ENCODE measurements around the gene MNS1.
A peak's percentile ranks its signal among the peaks of the same experiment; 100 is the strongest.

Gene MNS1

GRCh38 chr15:56484287-56484686 lies 19.4 kb upstream of the MNS1 start:
- Histone ChIP-seq H3K27me3 (no peaks in the 10 kb centered on the region), H3K4me2 (no peak overlapping the region), H3K9me3 (peaks cover 20% of the 10 kb centered on the region), H3K9ac (no peak overlapping the region), H3K27ac (no peak overlapping the region), H3K4me1 (no peaks in the 10 kb centered on the region), H4K20me1 (no peaks in the 10 kb centered on the region), H3K36me3 (no peaks in the 10 kb centered on the region), H3K4me3 (no peak overlapping the region)
- TF ChIP-seq Cebpa-rat (IDR thresholded peaks at IDR 0.05), result no peak

GRCh38 chr15:56475351-56475750 lies 10.4 kb upstream of the MNS1 start:
- H3K9me3 ChIP-seq, result peaks cover 17% of the 10 kb centered on the region
- no peak for TF ChIP-seq Cebpa-rat (IDR thresholded peaks at IDR 0.05)
- H3K4me3 ChIP-seq, result no peak overlapping the region
- no peak overlapping the region for H3K27ac ChIP-seq
- no peaks in the 10 kb centered on the region for H3K27me3 ChIP-seq
- H3K4me2 ChIP-seq, result no peak overlapping the region
- H4K20me1 ChIP-seq, result no peaks in the 10 kb centered on the region
- no peaks in the 10 kb centered on the region for H3K36me3 ChIP-seq
- no peak overlapping the region for H3K9ac ChIP-seq
- no peaks in the 10 kb centered on the region for H3K4me1 ChIP-seq

- Histone ChIP-seq H3K9ac (no peak overlapping the region), H3K9me3 (peaks cover 2% of the 10 kb centered on the region), H3K27ac (no peak overlapping the region), H3K4me3 (no peak overlapping the region), H3K4me2 (no peak overlapping the region), H3K4me1 (0 out of 2 replicates have a peak, but pooled peaks cover 8% of the 10 kb centered on the region), H3K27me3 (no peaks in the 10 kb centered on the region), H4K20me1 (no peaks in the 10 kb centered on the region), H3K36me3 (no peaks in the 10 kb centered on the region)
- no peak for TF ChIP-seq Cebpa-rat (IDR thresholded peaks at IDR 0.05)
Measured at GRCh38 chr15:56473017-56473416, 8.1 kb upstream of the MNS1 start.

- H3K36me3 ChIP-seq, result no peaks in the 10 kb centered on the region
- no peaks in the 10 kb centered on the region for H3K27me3 ChIP-seq
- H3K9ac ChIP-seq, result no peak overlapping the region
- TF ChIP-seq Cebpa-rat (IDR thresholded peaks at IDR 0.05), result no peak
- H3K4me2 ChIP-seq, result no peak overlapping the region
- no peaks in the 10 kb centered on the region for H3K9me3 ChIP-seq
- H3K4me3 ChIP-seq, result no peak overlapping the region
- H4K20me1 ChIP-seq, result no peaks in the 10 kb centered on the region
- H3K27ac ChIP-seq, result no peak overlapping the region
- 0 out of 2 replicates have a peak, but pooled peaks cover 9% of the 10 kb centered on the region for H3K4me1 ChIP-seq
Measured at GRCh38 chr15:56472278-56472677, 7.3 kb upstream of the MNS1 start.

- Histone ChIP-seq H4K20me1 (no peaks in the 10 kb centered on the region), H3K36me3 (no peaks in the 10 kb centered on the region), H3K9ac (no peak overlapping the region), H3K27ac (no peak overlapping the region), H3K27me3 (no peaks in the 10 kb centered on the region), H3K4me2 (no peak overlapping the region), H3K9me3 (no peaks in the 10 kb centered on the region), H3K4me1 (0 out of 2 replicates have a peak, but pooled peaks cover 9% of the 10 kb centered on the region), H3K4me3 (no peak overlapping the region)
- TF ChIP-seq Cebpa-rat (IDR thresholded peaks at IDR 0.05), result no peak
Measured at GRCh38 chr15:56471440-56472069, 6.6 kb upstream of the MNS1 start.

- TF ChIP-seq Cebpa-rat (IDR thresholded peaks at IDR 0.05), result no peak
- Histone ChIP-seq H3K4me1 (peaks cover 12% of the 10 kb centered on the region), H3K4me3 (no peak overlapping the region), H3K4me2 (no peak overlapping the region), H3K9me3 (no peaks in the 10 kb centered on the region), H3K9ac (no peak overlapping the region), H3K36me3 (no peaks in the 10 kb centered on the region), H3K27me3 (no peaks in the 10 kb centered on the region), H3K27ac (no peak overlapping the region), H4K20me1 (no peaks in the 10 kb centered on the region)
Measured at GRCh38 chr15:56469483-56469882, 4.5 kb upstream of the MNS1 start.

- Histone ChIP-seq H3K4me1 (peaks cover 18% of the 10 kb centered on the region), H3K36me3 (no peaks in the 10 kb centered on the region), H3K27me3 (no peaks in the 10 kb centered on the region), H3K4me3 (peak overlapping the region; percentile 45; the same call in 1 of the 2 replicates), H4K20me1 (no peaks in the 10 kb centered on the region), H3K9ac (no peak overlapping the region), H3K9me3 (no peaks in the 10 kb centered on the region), H3K4me2 (peak overlapping the region; percentile 63), H3K27ac (no peak overlapping the region)
- TF ChIP-seq Cebpa-rat (IDR thresholded peaks at IDR 0.05), result no peak
Measured at GRCh38 chr15:56468401-56468800, 3.5 kb upstream of the MNS1 start.

- TF ChIP-seq Cebpa-rat (IDR thresholded peaks at IDR 0.05), result no peak
- H3K27me3 ChIP-seq, result no peaks in the 10 kb centered on the region
- H3K9ac ChIP-seq, result no peak overlapping the region
- H3K4me2 ChIP-seq, result no peak overlapping the region; the same call in 1 of the 2 replicates
- H4K20me1 ChIP-seq, result no peaks in the 10 kb centered on the region
- peaks cover 18% of the 10 kb centered on the region for H3K4me1 ChIP-seq
- no peak overlapping the region for H3K4me3 ChIP-seq
- H3K36me3 ChIP-seq, result no peaks in the 10 kb centered on the region
- no peak overlapping the region for H3K27ac ChIP-seq
- H3K9me3 ChIP-seq, result no peaks in the 10 kb centered on the region
Measured at GRCh38 chr15:56467616-56468015, 2.7 kb upstream of the MNS1 start.

- no peak for TF ChIP-seq Cebpa-rat (IDR thresholded peaks at IDR 0.05)
- Histone ChIP-seq H3K27ac (no peak overlapping the region), H3K36me3 (no peaks in the 10 kb centered on the region), H4K20me1 (no peaks in the 10 kb centered on the region), H3K9ac (no peak overlapping the region), H3K9me3 (no peaks in the 10 kb centered on the region), H3K4me2 (no peak overlapping the region), H3K27me3 (no peaks in the 10 kb centered on the region), H3K4me3 (no peak overlapping the region), H3K4me1 (peaks cover 8% of the 10 kb centered on the region)
Measured at GRCh38 chr15:56460947-56461346, 4.0 kb downstream of the MNS1 start.

- H3K4me2 ChIP-seq, result no peak overlapping the region
- H3K4me1 ChIP-seq, result peaks cover 8% of the 10 kb centered on the region
- TF ChIP-seq Cebpa-rat (IDR thresholded peaks at IDR 0.05), result no peak
- no peak overlapping the region for H3K4me3 ChIP-seq
- no peak overlapping the region for H3K27ac ChIP-seq
- H4K20me1 ChIP-seq, result no peaks in the 10 kb centered on the region
- H3K27me3 ChIP-seq, result no peaks in the 10 kb centered on the region
- no peak overlapping the region for H3K9ac ChIP-seq
- H3K9me3 ChIP-seq, result no peaks in the 10 kb centered on the region
- H3K36me3 ChIP-seq, result no peaks in the 10 kb centered on the region
Measured at GRCh38 chr15:56460071-56460470, 4.9 kb downstream of the MNS1 start.

GRCh38 chr15:56459096-56459495 lies 5.8 kb downstream of the MNS1 start:
- Histone ChIP-seq H3K27ac (no peak overlapping the region), H3K9me3 (no peaks in the 10 kb centered on the region), H3K27me3 (no peaks in the 10 kb centered on the region), H3K36me3 (no peaks in the 10 kb centered on the region), H3K9ac (no peak overlapping the region), H3K4me2 (no peak overlapping the region), H4K20me1 (no peaks in the 10 kb centered on the region), H3K4me3 (no peak overlapping the region), H3K4me1 (peaks cover 2% of the 10 kb centered on the region; the same call in 1 of the 2 replicates)
- TF ChIP-seq Cebpa-rat (IDR thresholded peaks at IDR 0.05), result no peak
